PC-3 (cell line): ENCODE measurements around the gene RAMP1. TPM values are rescaled to one million over a fixed set of nuclear protein-coding genes. Genes with fewer than 3 reads are reported as not detected.

Experiments used
- ATAC-seq: fragments of 200-7000 bp; cut with Tn5 transposase; 2 replicates; pipeline ENCODE4 v1.9.1; 2020; ENCODE audit warnings: mild to moderate bottlenecking, moderate library complexity
- BruUV-seq: library from RNA; stranded (reverse); fragments of 400-500 nt; replicated peaks from 2 replicates; lab custom pipeline; 2021; lab: Mats Ljungman, UMichigan
- CTCF ChIA-PET: fragments of 300-600 bp; sonication (Branson Sonifier 250); formaldehyde crosslinking; loops from one replicate; lab custom pipeline; 2022; ENCODE audit warnings: antibody characterized with exemption; lab: Charles Lee
- POLR2A ChIA-PET: fragments of 300-600 bp; sonication (Branson Sonifier 250); formaldehyde crosslinking; loops from one replicate; lab custom pipeline; 2022; ENCODE audit warnings: antibody characterized with exemption; ENCODE audit not compliant: unreplicated experiment; lab: Charles Lee
- DNase-seq: peaks from one replicate; pipeline ENCODE4 v3.0.0-alpha.2; 2015
- H2AFZ ChIP-seq: fragments of 300-600 bp; sonication (generic); 2 replicates; pipeline ENCODE4 v1.6.0; 2016; ENCODE audit warnings: antibody characterized with exemption, low read length
- H3F3A ChIP-seq: fragments of 300-600 bp; sonication (generic); one replicate; pipeline ENCODE4 v1.6.0; 2017; ENCODE audit warnings: antibody characterized with exemption, low read length, control low read depth, mild to moderate bottlenecking; ENCODE audit not compliant: unreplicated experiment
- H3K27ac ChIP-seq: fragments of 300-600 bp; sonication (generic); 2 replicates; pipeline ENCODE4 v1.5.1; 2016; ENCODE audit warnings: mild to moderate bottlenecking, low read length
- H3K27me3 ChIP-seq: fragments of 300-600 bp; sonication (generic); 2 replicates; pipeline ENCODE4 v1.6.1; 2016; ENCODE audit warnings: low read length, mixed read lengths
- H3K36me3 ChIP-seq: fragments of 300-600 bp; sonication (generic); 2 replicates; pipeline ENCODE4 v1.6.1; 2016; ENCODE audit warnings: low read depth, mixed run types, low read length, mixed read lengths
- H3K4me1 ChIP-seq: fragments of 300-600 bp; sonication (generic); 2 replicates; pipeline ENCODE4 v1.5.1; 2016; ENCODE audit warnings: low read length; ENCODE audit not compliant: insufficient read depth
- H3K4me2 ChIP-seq: fragments of 300-600 bp; sonication (generic); 2 replicates; pipeline ENCODE4 v1.6.0; 2016; ENCODE audit warnings: low read length
- H3K4me3 ChIP-seq: fragments of 300-600 bp; sonication (generic); 2 replicates; pipeline ENCODE4 v1.5.1; 2016; ENCODE audit warnings: mild to moderate bottlenecking, low read length, mixed read lengths
- H3K79me2 ChIP-seq: fragments of 300-600 bp; sonication (generic); 2 replicates; pipeline ENCODE4 v1.6.1; 2017; ENCODE audit warnings: low read length, mixed read lengths
- H3K9ac ChIP-seq: fragments of 300-600 bp; sonication (generic); 2 replicates; pipeline ENCODE4 v1.6.0; 2016; ENCODE audit warnings: mild to moderate bottlenecking, low read length
- H3K9me2 ChIP-seq: fragments of 300-600 bp; sonication (generic); replicated peaks from 2 replicates; pipeline ENCODE4 v1.6.1; 2016; ENCODE audit warnings: mixed run types, low read length, mixed read lengths
- H3K9me3 ChIP-seq: fragments of 300-600 bp; sonication (generic); 2 replicates; pipeline ENCODE4 v1.6.1; 2016; ENCODE audit warnings: low read length, mixed read lengths
- H4K20me1 ChIP-seq: fragments of 300-600 bp; sonication (generic); 2 replicates; pipeline ENCODE4 v1.6.1; 2016; ENCODE audit warnings: low read length, mixed read lengths
- EZH2 ChIP-seq: fragments of 300-600 bp; sonication (generic); IDR thresholded peaks from one replicate; pipeline ENCODE4 v1.6.1; 2017; ENCODE audit warnings: antibody characterized with exemption, mild to moderate bottlenecking, low read length; ENCODE audit not compliant: unreplicated experiment
- EZH2phosphoT487 ChIP-seq: fragments of 300-600 bp; sonication (generic); IDR thresholded peaks from 2 replicates; pipeline ENCODE4 v1.6.1; 2018; ENCODE audit warnings: mild to moderate bottlenecking, antibody characterized with exemption, low read length, borderline replicate concordance
- intact Hi-C: fragments of 100-400 bp; cut with micrococcal nuclease; formaldehyde crosslinking; loops from 2 replicates; pipeline ENCODE4 v1.9.0; 2023
- total RNA-seq: library from RNA; depleted of rRNA; stranded (reverse); fragments of >200 nt; gene quantifications from 2 replicates; pipeline ENCODE4 v1.2.3, GENCODE V29; 2014
- TF ChIP-seq, protein P1 (sequence below): fragments of 300-600 bp; sonication (generic); conservative IDR thresholded peaks from 2 replicates; pipeline ENCODE4 v1.5.1; 2017; ENCODE audit warnings: antibody characterized with exemption, low read depth, mild to moderate bottlenecking, low read length

RAMP1 gene
- total RNA-seq, 1 experiment from 2014 or later = 210 TPM

DNA sequence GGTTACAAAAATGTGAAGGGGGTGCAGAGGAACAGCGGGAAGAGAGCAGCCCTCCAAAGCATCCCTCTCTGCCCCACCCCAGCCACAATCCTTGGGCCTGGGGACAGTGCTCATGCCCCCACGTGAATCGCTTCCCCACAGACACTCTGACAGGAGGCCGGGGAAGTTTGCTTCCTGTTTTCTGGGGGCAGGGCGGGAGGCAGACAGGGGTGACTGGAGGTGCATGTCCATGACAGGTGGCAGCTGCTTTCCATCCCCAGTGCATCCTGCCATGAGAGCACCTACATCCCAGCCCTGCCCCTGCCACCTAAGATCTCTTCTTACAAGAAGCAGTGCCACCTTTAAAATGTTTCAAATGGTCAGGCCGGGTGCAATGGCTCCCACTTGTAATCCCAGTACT is 60.2 kb downstream of the RAMP1 start:
- no peaks in the 10 kb centered on the region for H4K20me1 ChIP-seq
- no peak overlapping the region for H2AFZ ChIP-seq
- no peak overlapping the region for H3K4me3 ChIP-seq
- H3K9ac ChIP-seq = no peak overlapping the region
- intact Hi-C loops = no loop called here
- H3K36me3 ChIP-seq = no peaks in the 10 kb centered on the region
- H3F3A ChIP-seq = no peaks in the 10 kb centered on the region
- DNase-seq = no peak
- H3K4me2 ChIP-seq = no peak overlapping the region
- ChIA-PET CTCF (no interaction called here), POLR2A (no interaction called here)
- H3K27ac ChIP-seq = no peak overlapping the region
- BruUV-seq = no TSS peak
- no peaks in the 10 kb centered on the region for H3K79me2 ChIP-seq
- H3K27me3 ChIP-seq = no peaks in the 10 kb centered on the region
- no peaks in the 10 kb centered on the region for H3K9me3 ChIP-seq
- H3K4me1 ChIP-seq = peaks cover 10% of the 10 kb centered on the region; the same call in 1 of the 2 replicates
- TF ChIP-seq, protein P1, sequence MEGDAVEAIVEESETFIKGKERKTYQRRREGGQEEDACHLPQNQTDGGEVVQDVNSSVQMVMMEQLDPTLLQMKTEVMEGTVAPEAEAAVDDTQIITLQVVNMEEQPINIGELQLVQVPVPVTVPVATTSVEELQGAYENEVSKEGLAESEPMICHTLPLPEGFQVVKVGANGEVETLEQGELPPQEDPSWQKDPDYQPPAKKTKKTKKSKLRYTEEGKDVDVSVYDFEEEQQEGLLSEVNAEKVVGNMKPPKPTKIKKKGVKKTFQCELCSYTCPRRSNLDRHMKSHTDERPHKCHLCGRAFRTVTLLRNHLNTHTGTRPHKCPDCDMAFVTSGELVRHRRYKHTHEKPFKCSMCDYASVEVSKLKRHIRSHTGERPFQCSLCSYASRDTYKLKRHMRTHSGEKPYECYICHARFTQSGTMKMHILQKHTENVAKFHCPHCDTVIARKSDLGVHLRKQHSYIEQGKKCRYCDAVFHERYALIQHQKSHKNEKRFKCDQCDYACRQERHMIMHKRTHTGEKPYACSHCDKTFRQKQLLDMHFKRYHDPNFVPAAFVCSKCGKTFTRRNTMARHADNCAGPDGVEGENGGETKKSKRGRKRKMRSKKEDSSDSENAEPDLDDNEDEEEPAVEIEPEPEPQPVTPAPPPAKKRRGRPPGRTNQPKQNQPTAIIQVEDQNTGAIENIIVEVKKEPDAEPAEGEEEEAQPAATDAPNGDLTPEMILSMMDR = no peak
- TF ChIP-seq EZH2 (no peak), EZH2phosphoT487 (no peak)
- no peak for ATAC-seq
- no peaks in the 10 kb centered on the region for H3K9me2 ChIP-seq

GRCh38 chr2:237920673-237921072 is 61.2 kb downstream of the RAMP1 start:
- ChIA-PET POLR2A (no interaction called here), CTCF (no interaction called here)
- no peaks in the 10 kb centered on the region for H3F3A ChIP-seq
- H3K36me3 ChIP-seq = no peaks in the 10 kb centered on the region
- no TSS peak for BruUV-seq
- no peak overlapping the region for H3K9ac ChIP-seq
- H3K27me3 ChIP-seq = no peaks in the 10 kb centered on the region
- ATAC-seq = no peak
- TF ChIP-seq EZH2phosphoT487 (no peak), EZH2 (no peak)
- TF ChIP-seq, protein P1 = no peak
- no peaks in the 10 kb centered on the region for H4K20me1 ChIP-seq
- intact Hi-C loops = no loop called here
- no peaks in the 10 kb centered on the region for H3K9me3 ChIP-seq
- no peaks in the 10 kb centered on the region for H3K9me2 ChIP-seq
- no peak overlapping the region for H2AFZ ChIP-seq
- H3K4me1 ChIP-seq = peaks cover 10% of the 10 kb centered on the region; the same call in 1 of the 2 replicates
- no peak overlapping the region for H3K4me3 ChIP-seq
- no peak for DNase-seq
- no peak overlapping the region for H3K27ac ChIP-seq
- no peaks in the 10 kb centered on the region for H3K79me2 ChIP-seq
- H3K4me2 ChIP-seq = no peak overlapping the region

DNA sequence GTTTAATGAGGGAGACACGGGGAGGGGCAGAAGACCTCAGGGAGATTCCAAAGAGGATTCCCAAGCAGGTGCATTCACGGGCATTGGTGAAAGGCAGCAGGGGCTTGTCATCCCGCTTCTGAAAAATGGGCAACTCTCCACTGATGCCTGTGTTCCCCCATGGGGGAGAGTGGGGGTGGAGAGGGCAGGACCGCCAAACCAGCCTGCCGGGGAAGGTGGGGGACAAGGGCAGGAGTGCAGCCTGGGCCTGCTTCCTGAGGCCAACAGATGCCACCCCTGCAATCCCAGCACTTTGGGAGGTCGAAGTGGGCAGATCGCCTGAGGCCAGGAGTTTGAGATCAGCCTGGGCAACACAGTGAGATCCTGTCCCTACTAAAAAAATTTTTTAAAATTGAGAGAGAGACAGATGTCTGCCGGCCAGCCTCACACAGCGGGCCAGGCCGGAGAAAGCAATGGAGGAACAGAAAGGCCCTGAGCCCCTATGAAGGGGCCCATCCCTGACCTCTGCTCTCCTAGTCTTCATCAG is 62.6 kb downstream of the RAMP1 start:
- Histone ChIP-seq H3K27me3 (no peaks in the 10 kb centered on the region), H3F3A (no peaks in the 10 kb centered on the region), H3K4me2 (no peak overlapping the region), H3K4me1 (peaks cover 10% of the 10 kb centered on the region; the same call in 1 of the 2 replicates), H3K9me2 (no peaks in the 10 kb centered on the region), H3K9me3 (no peaks in the 10 kb centered on the region), H3K79me2 (no peaks in the 10 kb centered on the region), H4K20me1 (no peaks in the 10 kb centered on the region), H3K27ac (no peak overlapping the region), H3K36me3 (no peaks in the 10 kb centered on the region), H2AFZ (no peak overlapping the region), H3K9ac (no peak overlapping the region), H3K4me3 (no peak overlapping the region)
- no TSS peak for BruUV-seq
- ChIA-PET CTCF (no interaction called here), POLR2A (no interaction called here)
- intact Hi-C loops = no loop called here
- ATAC-seq (no peak), DNase-seq (no peak)
- TF ChIP-seq EZH2 (no peak), EZH2phosphoT487 (no peak)
- TF ChIP-seq, protein P1 = no peak
